Measurements from ENCODE around the gene SMIM23.

- TF ChIP-seq CTCF (conservative IDR thresholded peaks at IDR 0.05): no peak
- no peak for TF ChIP-seq EZH2 (IDR thresholded peaks at IDR 0.05; ENCODE audit: low read depth)
These were observed 27.6 kb upstream of the SMIM23 start for GRCh38 chr5:171757853-171758535.
